Endodermal cell (in vitro differentiated cells): ENCODE results near the gene IGIP. TPM values are rescaled to one million over a fixed set of nuclear protein-coding genes. Genes with fewer than 3 reads are reported as not detected.

Experiments used
- DNase-seq: peaks from one replicate; pipeline ENCODE4 v3.0.0-alpha.2; 2017
- H3K27ac ChIP-seq: 2 replicates; pipeline ENCODE4 v1.5.1; 2013; ENCODE audit warnings: mild to moderate bottlenecking, low read depth, low read length, moderate library complexity
- H3K27me3 ChIP-seq: 2 replicates; pipeline ENCODE4 v1.6.1; 2013; ENCODE audit warnings: mild to moderate bottlenecking, low read length, moderate library complexity; ENCODE audit not compliant: insufficient read depth, control insufficient read depth, poor library complexity, severe bottlenecking
- H3K36me3 ChIP-seq: 2 replicates; pipeline ENCODE4 v1.7.0; 2013; ENCODE audit warnings: mild to moderate bottlenecking, low read length, moderate library complexity; ENCODE audit not compliant: control insufficient read depth, insufficient read depth
- H3K4me1 ChIP-seq: one replicate; pipeline ENCODE4 v1.7.0; 2013; ENCODE audit warnings: low read length; ENCODE audit not compliant: control insufficient read depth, insufficient read depth
- H3K4me3 ChIP-seq: 2 replicates; pipeline ENCODE4 v1.5.1; 2013; ENCODE audit warnings: mild to moderate bottlenecking, low read length, moderate library complexity
- H3K9ac ChIP-seq: 2 replicates; pipeline ENCODE4 v1.6.1; 2013; ENCODE audit warnings: mild to moderate bottlenecking, low read length, moderate library complexity; ENCODE audit not compliant: poor library complexity, severe bottlenecking; ENCODE audit errors: extremely low read depth
- H3K9me3 ChIP-seq: 2 replicates; pipeline ENCODE4 v1.6.1; 2013; ENCODE audit warnings: mild to moderate bottlenecking, low read length, moderate library complexity; ENCODE audit not compliant: control insufficient read depth
- H3K27ac Mint-ChIP-seq: 2 replicates; pipeline ENCODE4 v1.8.0; 2020; ENCODE audit warnings: mixed read lengths
- H3K27me3 Mint-ChIP-seq: 2 replicates; pipeline ENCODE4 v1.8.0; 2021; ENCODE audit warnings: mild to moderate bottlenecking, mixed read lengths; ENCODE audit not compliant: insufficient read depth
- H3K36me3 Mint-ChIP-seq: 2 replicates; pipeline ENCODE4 v1.8.0; 2020; ENCODE audit warnings: low read depth, mixed read lengths
- H3K4me1 Mint-ChIP-seq: 2 replicates; pipeline ENCODE4 v1.8.0; 2020; ENCODE audit warnings: mixed read lengths
- H3K4me3 Mint-ChIP-seq: 2 replicates; pipeline ENCODE4 v1.8.0; 2020; ENCODE audit warnings: mild to moderate bottlenecking, moderate library complexity, mixed read lengths
- H3K9me3 Mint-ChIP-seq: 2 replicates; pipeline ENCODE4 v1.8.0; 2020; ENCODE audit warnings: mild to moderate bottlenecking, mixed read lengths
- CTCF ChIP-seq: fragments of 200-600 bp; sonication (generic); conservative IDR thresholded peaks from 2 replicates; pipeline ENCODE4 v1.5.0; 2021; ENCODE audit warnings: antibody characterized with exemption, mild to moderate bottlenecking
- WGBS, 2 experiments: methylation state at CpG; one replicate each; pipeline versions ENCODE4 v1.1.5 to v1.1.7; 2013; ENCODE audit warnings: missing lambda C conversion rate in 2 of 2, mixed read lengths in 1 of 2; ENCODE audit not compliant: insufficient coverage in 1 of 2, insufficient read length in 1 of 2; 5-methylcytosine and 5-hydroxymethylcytosine counted together
- total RNA-seq, 2 donors: library from RNA; stranded (reverse); fragmentation: NEBNext Ultra II Directional in 1 of 2; extraction: Animal tissue kit (Norgen Biotek cat#: 25700) in 1 of 2; gene quantifications; 2 replicates in 1 of 2; 3 replicates in 1 of 2; pipeline ENCODE4 v1.2.1, GENCODE V29; 2021

IGIP gene
- total RNA-seq, 2 donors from 2014 or later: 2.0 to 2.5 TPM

DNA sequence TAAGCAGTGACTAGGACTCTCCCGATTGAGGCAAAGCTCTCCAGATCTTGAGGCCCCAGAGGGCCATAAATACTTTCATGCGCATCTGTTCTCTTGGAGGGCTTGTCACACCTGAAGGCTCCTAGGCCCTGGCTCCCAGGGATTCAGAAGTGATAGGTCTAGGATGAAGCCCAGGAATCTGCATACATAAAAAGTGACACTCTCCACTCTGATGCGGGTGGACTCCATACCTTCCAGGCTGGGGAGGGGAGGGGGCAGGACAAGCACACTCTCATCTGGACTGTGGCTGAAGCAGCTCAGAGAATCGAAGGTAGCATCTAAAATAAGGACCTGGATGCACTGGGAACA, 40.2 kb downstream of the IGIP start:
- Histone ChIP-seq H3K4me3 (no peak overlapping the region), H3K36me3 (no peaks in the 10 kb centered on the region), H3K4me1 (peaks cover 7% of the 10 kb centered on the region), H3K9me3 (no peaks in the 10 kb centered on the region), H3K27ac (no peak overlapping the region), H3K9ac (no peak overlapping the region), H3K27me3 (peaks cover 3% of the 10 kb centered on the region)
- peaks cover 12% of the 10 kb centered on the region for H3K4me1 Mint-ChIP-seq
- DNase-seq: no peak
- no peak for TF ChIP-seq CTCF
- no peaks in the 10 kb centered on the region for H3K9me3 Mint-ChIP-seq
- H3K27ac Mint-ChIP-seq: no peak overlapping the region
- 76 to 85% methylated on average over 3 to 4 of the region's 4 CpGs for WGBS, 2 experiments
- H3K4me3 Mint-ChIP-seq: no peak overlapping the region
- H3K36me3 Mint-ChIP-seq: no peaks in the 10 kb centered on the region
- H3K27me3 Mint-ChIP-seq: peaks cover 9% of the 10 kb centered on the region

- peaks cover 17% of the 10 kb centered on the region for H3K27me3 Mint-ChIP-seq
- H3K4me1 Mint-ChIP-seq: peaks cover 12% of the 10 kb centered on the region
- Histone ChIP-seq H3K27me3 (peaks cover 13% of the 10 kb centered on the region), H3K9me3 (no peaks in the 10 kb centered on the region), H3K4me3 (no peak overlapping the region), H3K9ac (no peak overlapping the region), H3K36me3 (no peaks in the 10 kb centered on the region), H3K4me1 (peaks cover 7% of the 10 kb centered on the region), H3K27ac (no peak overlapping the region)
- no peak overlapping the region for H3K4me3 Mint-ChIP-seq
- H3K36me3 Mint-ChIP-seq: no peaks in the 10 kb centered on the region
- H3K9me3 Mint-ChIP-seq: no peaks in the 10 kb centered on the region
- no peak for TF ChIP-seq CTCF
- no peak for DNase-seq
- no peak overlapping the region for H3K27ac Mint-ChIP-seq
These were observed 41.2 kb downstream of the IGIP start for GRCh38 chr5:140166911-140167310.

DNA sequence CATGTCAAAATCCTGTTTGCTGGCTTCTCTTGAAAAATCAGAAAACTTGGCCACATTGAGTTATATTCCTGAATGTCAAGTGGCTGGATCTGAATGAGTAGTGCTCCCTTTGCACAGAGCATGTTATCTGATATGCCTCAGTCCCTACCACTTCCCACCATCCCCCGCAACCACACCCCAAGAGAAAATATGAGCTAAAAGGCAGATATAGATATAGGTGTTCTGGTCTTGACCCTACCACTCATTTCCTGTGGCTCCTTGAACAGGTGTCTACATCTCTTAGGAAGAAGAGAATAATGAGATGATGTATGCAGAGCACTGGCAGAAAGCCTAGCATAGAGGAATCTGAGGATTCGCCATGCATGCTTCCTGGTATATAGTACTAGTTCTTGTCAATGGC, 42.6 kb downstream of the IGIP start:
- WGBS, 2 experiments: 92 to 100% methylated on average over 1 to 2 of the region's 2 CpGs
- H3K27ac ChIP-seq: no peak overlapping the region
- no peak for DNase-seq
- TF ChIP-seq CTCF: no peak
- H3K4me3 ChIP-seq: no peak overlapping the region
- peaks cover 25% of the 10 kb centered on the region for H3K27me3 ChIP-seq
- H3K27ac Mint-ChIP-seq: no peak overlapping the region
- peaks cover 7% of the 10 kb centered on the region for H3K4me1 ChIP-seq
- no peak overlapping the region for H3K9ac ChIP-seq
- no peaks in the 10 kb centered on the region for H3K9me3 Mint-ChIP-seq
- no peaks in the 10 kb centered on the region for H3K9me3 ChIP-seq
- no peaks in the 10 kb centered on the region for H3K36me3 ChIP-seq
- H3K36me3 Mint-ChIP-seq: no peaks in the 10 kb centered on the region
- H3K4me1 Mint-ChIP-seq: peaks cover 15% of the 10 kb centered on the region
- peaks cover 20% of the 10 kb centered on the region for H3K27me3 Mint-ChIP-seq
- H3K4me3 Mint-ChIP-seq: no peak overlapping the region
